RWPE2 (cell line): ENCODE measurements around the gene FOLR2.
"Not testable (repeated sequence)": the region's sequence is repeated elsewhere in the genome, so short reads cannot be mapped to it uniquely, and the experiment has no call there.

Source experiments
- ATAC-seq: fragments of 200-7000 bp; cut with Tn5 transposase; 3 replicates; pipeline ENCODE4 v1.9.1; 2021; ENCODE audit warnings: low read depth
- DNase-seq: peaks from one replicate; pipeline ENCODE4 v3.0.0-alpha.2; 2020; ENCODE audit warnings: low spot score
- H3K27ac ChIP-seq: fragments of 450-650 bp; 2 replicates; pipeline ENCODE4 v1.5.1; 2017; ENCODE audit warnings: mild to moderate bottlenecking; ENCODE audit not compliant: poor library complexity, severe bottlenecking
- H3K27me3 ChIP-seq: fragments of 250-450 bp; sonication (Bioruptor Pico); 2 replicates; pipeline ENCODE4 v1.5.1; 2021; ENCODE audit warnings: mild to moderate bottlenecking, moderate library complexity; ENCODE audit not compliant: insufficient read depth, poor library complexity, severe bottlenecking
- H3K36me3 ChIP-seq: fragments of 250-450 bp; sonication (Bioruptor Pico); 2 replicates; pipeline ENCODE4 v1.5.1; 2020; ENCODE audit warnings: low read depth, mild to moderate bottlenecking, moderate library complexity
- H3K4me1 ChIP-seq: fragments of 250-450 bp; sonication (Bioruptor Pico); 2 replicates; pipeline ENCODE4 v1.5.1; 2021; ENCODE audit warnings: mild to moderate bottlenecking, moderate library complexity; ENCODE audit not compliant: insufficient read depth, poor library complexity, severe bottlenecking
- H3K4me3 ChIP-seq: fragments of 250-450 bp; sonication (Bioruptor Pico); 2 replicates; pipeline ENCODE4 v1.5.1; 2021; ENCODE audit warnings: mild to moderate bottlenecking, moderate library complexity; ENCODE audit not compliant: severe bottlenecking
- H3K9me3 ChIP-seq: fragments of 250-450 bp; sonication (Bioruptor Pico); 2 replicates; pipeline ENCODE4 v1.5.1; 2021; ENCODE audit warnings: mild to moderate bottlenecking, moderate library complexity; ENCODE audit not compliant: severe bottlenecking
- CTCF ChIP-seq: fragments of 450-650 bp; IDR thresholded peaks from one replicate; pipeline ENCODE4 v1.5.1; 2017; ENCODE audit warnings: mild to moderate bottlenecking, moderate library complexity; ENCODE audit not compliant: poor library complexity, severe bottlenecking

Gene FOLR2

GRCh38 chr11:72177656-72178055 is 38.9 kb upstream of the FOLR2 start:
- no peaks in the 10 kb centered on the region for H3K9me3 ChIP-seq
- peaks cover 20% of the 10 kb centered on the region for H3K4me1 ChIP-seq
- H3K36me3 ChIP-seq = no peaks in the 10 kb centered on the region
- no peak overlapping the region for H3K4me3 ChIP-seq
- no peak overlapping the region for H3K27ac ChIP-seq
- H3K27me3 ChIP-seq = no peaks in the 10 kb centered on the region
- no peak for ATAC-seq
- no peak for TF ChIP-seq CTCF
- no peak for DNase-seq

- Histone ChIP-seq H3K27ac (no peak overlapping the region), H3K4me3 (no peak overlapping the region), H3K4me1 (peaks cover 17% of the 10 kb centered on the region), H3K27me3 (no peaks in the 10 kb centered on the region), H3K36me3 (no peaks in the 10 kb centered on the region), H3K9me3 (no peaks in the 10 kb centered on the region)
- no peak for TF ChIP-seq CTCF
- DNase-seq = no peak
- no peak for ATAC-seq
Measured at GRCh38 chr11:72179049-72179803, 37.4 kb upstream of the FOLR2 start.

- ATAC-seq (no peak), DNase-seq (no peak)
- H3K27ac ChIP-seq = peak overlapping the region; percentile 81
- H3K9me3 ChIP-seq = no peaks in the 10 kb centered on the region
- H3K36me3 ChIP-seq = no peaks in the 10 kb centered on the region
- H3K4me1 ChIP-seq = peaks cover 10% of the 10 kb centered on the region
- H3K4me3 ChIP-seq = no peak overlapping the region
- H3K27me3 ChIP-seq = no peaks in the 10 kb centered on the region
- no peak for TF ChIP-seq CTCF
Measured at GRCh38 chr11:72179804-72180396, 36.7 kb upstream of the FOLR2 start.

GRCh38 chr11:72180892-72181552 is 35.6 kb upstream of the FOLR2 start:
- peak; percentile 83 for ATAC-seq
- H3K36me3 ChIP-seq, H3K27me3 ChIP-seq, DNase-seq, H3K4me3 ChIP-seq, H3K9me3 ChIP-seq: not testable (repeated sequence)
- Histone ChIP-seq H3K4me1 (peaks cover 10% of the 10 kb centered on the region), H3K27ac (peak overlapping the region; percentile 81)

- peaks cover 10% of the 10 kb centered on the region for H3K4me1 ChIP-seq
- ATAC-seq = peak; percentile 49
- H3K27ac ChIP-seq = peak overlapping the region; percentile 81
- DNase-seq, H3K4me3 ChIP-seq, H3K27me3 ChIP-seq, H3K9me3 ChIP-seq, H3K36me3 ChIP-seq: not testable (repeated sequence)
- peak; percentile 63 for TF ChIP-seq CTCF
Measured at GRCh38 chr11:72181553-72181958, 35.0 kb upstream of the FOLR2 start.
